ENCODE results near the gene QTRT2.

QTRT2 gene

GRCh38 chr3:114056130-114057010 lies at the start of gene QTRT2, which contains the start of gene CCDC191:
TSS of gene QTRT2 (plus strand) at chr3:114056737. CDS start at chr3:114065258, 8,521 bp downstream.
TSS of gene CCDC191 (minus strand) at chr3:114056526. CDS start at chr3:114056466, 60 bp downstream.
- H3K4me3 ChIP-seq (ENCODE audit: low read depth, low read length) = peak within 1 kb of the TSS; percentile 96
- no peak for TF ChIP-seq CTCF (IDR thresholded peaks at IDR 0.05; ENCODE audit: low read depth, low read length)
- in situ Hi-C loops (cut with HindIII; ENCODE audit: low sequenced_read_pairs) = no loop called here
- peak; percentile 99 for DNase-seq (ENCODE audit: low read depth, low spot score)

DNA sequence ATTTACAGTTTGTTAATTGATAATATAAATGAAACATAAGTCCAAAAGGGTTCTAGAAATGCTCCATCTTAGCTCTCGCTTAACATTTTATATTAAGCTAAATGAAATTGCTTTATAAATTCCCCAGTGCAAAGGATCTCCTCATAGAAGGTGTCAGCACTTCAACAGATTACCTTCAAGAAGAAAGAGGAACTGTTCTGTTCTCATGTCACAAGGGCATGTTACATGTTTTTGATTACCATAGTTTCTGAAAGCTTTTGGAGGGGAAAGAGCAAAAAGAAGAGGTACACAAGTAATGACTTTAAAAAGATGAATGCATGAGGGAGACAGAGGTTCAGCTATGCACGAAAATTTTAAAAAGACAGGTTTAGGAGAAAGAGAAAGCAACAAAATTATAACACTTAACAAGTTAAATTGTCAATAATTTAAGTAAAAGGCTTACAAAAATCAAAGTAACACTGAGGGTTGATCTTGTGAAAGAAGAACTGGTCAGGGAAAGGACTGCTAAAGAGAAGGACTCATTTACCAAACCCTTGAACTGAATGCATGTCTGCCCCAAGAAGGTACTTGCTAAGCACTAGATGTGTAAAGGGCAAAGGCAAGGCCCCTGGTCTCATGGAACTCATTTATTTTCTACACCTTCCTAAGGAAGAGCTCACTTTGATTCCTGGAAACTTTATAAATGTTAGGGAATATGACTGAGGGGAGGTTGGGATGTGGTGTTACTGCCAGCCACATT lies 45.3 kb upstream of the QTRT2 start:
- no peak overlapping the region for H3K4me3 ChIP-seq (ENCODE audit: low read depth, low read length)
- in situ Hi-C loops (cut with HindIII; ENCODE audit: low sequenced_read_pairs) = no loop called here
- DNase-seq (ENCODE audit: low read depth, low spot score) = no peak
- TF ChIP-seq CTCF (IDR thresholded peaks at IDR 0.05; ENCODE audit: low read depth, low read length) = no peak

DNA sequence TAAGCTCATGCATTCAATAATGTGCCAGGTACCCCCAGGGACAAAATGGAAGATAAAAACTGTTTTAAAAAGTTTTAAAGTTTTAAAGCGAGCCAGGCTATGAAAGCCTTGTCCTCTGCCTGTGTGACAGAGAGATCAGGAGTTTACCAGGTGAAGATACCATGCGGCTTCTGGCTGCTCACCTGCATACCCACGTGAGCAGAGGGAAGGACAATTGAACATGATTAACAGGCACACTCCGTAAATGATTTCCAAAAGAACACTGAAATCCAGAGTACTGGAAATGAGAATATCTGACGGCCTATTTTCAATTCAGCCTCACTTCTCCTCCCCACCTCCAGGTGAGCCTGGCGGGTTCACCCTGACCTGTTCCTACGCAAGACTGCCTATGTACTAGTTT lies 42.3 kb upstream of the QTRT2 start:
- in situ Hi-C loops (cut with HindIII; ENCODE audit: low sequenced_read_pairs) = no loop called here
- DNase-seq (ENCODE audit: low read depth, low spot score) = no peak
- TF ChIP-seq CTCF (IDR thresholded peaks at IDR 0.05; ENCODE audit: low read depth, low read length) = no peak
- H3K4me3 ChIP-seq (ENCODE audit: low read depth, low read length) = no peak overlapping the region

DNA sequence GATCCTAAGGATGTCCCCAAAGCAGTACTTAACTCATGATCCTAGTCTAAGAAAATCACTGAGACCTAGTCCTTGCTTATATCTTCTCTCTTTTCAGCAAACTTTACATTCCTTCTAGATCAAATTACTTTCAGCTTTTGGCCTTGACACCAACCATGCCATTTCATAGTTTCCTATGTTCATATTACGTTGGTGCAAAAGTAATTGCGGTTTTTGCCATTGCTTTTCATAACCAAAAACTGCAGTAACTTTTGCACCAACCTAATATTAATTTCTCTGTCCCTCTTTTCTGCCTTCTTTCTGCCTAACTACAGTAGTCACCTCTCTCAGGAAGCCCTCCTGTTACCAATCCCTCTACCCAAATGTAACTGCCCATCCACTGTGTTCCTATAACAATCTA lies 37.1 kb upstream of the QTRT2 start:
- in situ Hi-C loops (cut with HindIII; ENCODE audit: low sequenced_read_pairs) = no loop called here

GRCh38 chr3:114020907-114021306 lies 35.6 kb upstream of the QTRT2 start:
- H3K4me3 ChIP-seq (ENCODE audit: low read depth, low read length) = no peak overlapping the region
- in situ Hi-C loops (cut with HindIII; ENCODE audit: low sequenced_read_pairs) = no loop called here
- no peak for TF ChIP-seq CTCF (IDR thresholded peaks at IDR 0.05; ENCODE audit: low read depth, low read length)
- no peak for DNase-seq (ENCODE audit: low read depth, low spot score)

More for the DNA sequence above, 37.1 kb upstream of the QTRT2 start:
- DNase-seq (ENCODE audit: low read depth, low spot score) = no peak
- no peak overlapping the region for H3K4me3 ChIP-seq (ENCODE audit: low read depth, low read length)
- no peak for TF ChIP-seq CTCF (IDR thresholded peaks at IDR 0.05; ENCODE audit: low read depth, low read length)

GRCh38 chr3:114022145-114022802 lies 34.3 kb upstream of the QTRT2 start:
- in situ Hi-C loops (cut with HindIII; ENCODE audit: low sequenced_read_pairs) = no loop called here
- H3K4me3 ChIP-seq (ENCODE audit: low read depth, low read length) = no peak overlapping the region
- TF ChIP-seq CTCF (IDR thresholded peaks at IDR 0.05; ENCODE audit: low read depth, low read length) = no peak
- no peak for DNase-seq (ENCODE audit: low read depth, low spot score)

All from astrocyte of the spinal cord (primary cell).